HG02852 (cell line): ENCODE results near the gene POR.

ENCODE experiments used
- ATAC-seq: cut with Tn5 transposase; IDR thresholded peaks from one replicate; pipeline ENCODE4 v1.9.1; 2021; ENCODE audit warnings: mild to moderate bottlenecking, moderate library complexity; ENCODE audit not compliant: unreplicated experiment

The POR gene

DNA sequence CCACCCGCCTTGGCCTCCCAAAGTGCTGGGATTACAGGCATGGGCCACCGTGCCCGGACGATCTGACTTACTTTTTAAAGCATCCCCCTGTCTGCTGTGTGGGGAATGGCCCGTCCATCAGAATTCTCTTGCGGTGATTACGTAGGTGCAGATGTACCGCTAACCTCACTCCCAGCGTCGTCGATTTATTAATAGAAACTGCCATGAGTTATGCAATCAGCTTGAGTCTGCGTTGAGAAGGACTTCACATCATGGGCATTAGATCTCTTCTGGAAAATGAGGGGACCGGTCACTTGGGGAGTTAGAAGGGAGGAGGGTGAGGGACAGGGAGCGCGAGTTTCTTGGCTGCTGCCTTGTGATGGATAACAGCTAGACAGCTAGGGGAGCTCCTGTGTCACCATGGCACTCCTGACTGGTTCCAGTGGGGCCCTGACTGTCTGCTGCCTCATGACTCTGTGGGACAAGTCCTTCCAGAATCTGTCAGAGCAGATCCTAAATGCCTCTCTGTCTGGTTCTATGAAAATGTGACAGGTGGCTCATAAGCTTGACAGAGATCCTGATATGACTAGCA lies 35.2 kb downstream of the POR start:
- no peak for ATAC-seq

DNA sequence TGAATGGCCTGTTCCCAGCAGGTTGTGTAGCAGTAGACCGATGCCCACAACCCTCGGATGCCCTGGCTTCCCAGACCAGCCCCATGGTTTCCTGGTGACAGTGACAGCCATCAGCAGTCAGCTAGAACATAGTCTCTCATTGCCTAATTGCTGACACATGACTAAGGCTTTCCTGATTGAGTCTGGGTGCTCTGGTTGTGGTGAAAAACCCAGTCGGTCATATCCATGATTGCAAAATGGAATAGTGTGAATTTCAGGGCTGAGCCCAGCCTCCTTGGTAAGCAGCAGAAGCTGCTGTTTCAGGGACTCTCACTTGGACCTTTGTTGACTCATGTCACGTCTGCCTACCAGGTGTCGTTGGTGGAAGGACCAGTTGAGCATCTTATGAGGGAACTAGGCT lies 36.6 kb downstream of the POR start:
- ATAC-seq = no peak

DNA sequence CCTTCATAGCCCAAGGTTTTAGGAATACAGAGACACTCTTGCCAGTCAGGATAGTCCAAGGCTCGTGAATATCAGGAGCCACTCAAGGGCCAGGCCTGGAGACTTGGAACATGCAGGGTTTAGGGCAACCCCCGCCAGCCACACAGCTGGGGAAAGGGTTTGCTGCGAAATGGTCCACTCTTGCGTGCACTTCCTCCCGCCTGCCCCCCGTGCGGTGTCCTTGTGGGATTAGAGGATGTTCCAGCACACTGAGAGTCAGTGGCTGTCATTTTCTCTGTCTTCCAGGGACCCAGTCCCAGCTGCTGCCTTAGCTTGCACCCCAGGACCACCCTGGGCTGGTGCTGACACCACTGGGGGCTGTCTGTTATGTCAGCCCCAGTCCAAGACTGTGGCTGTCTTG lies 38.5 kb downstream of the POR start:
- ATAC-seq = no peak

DNA sequence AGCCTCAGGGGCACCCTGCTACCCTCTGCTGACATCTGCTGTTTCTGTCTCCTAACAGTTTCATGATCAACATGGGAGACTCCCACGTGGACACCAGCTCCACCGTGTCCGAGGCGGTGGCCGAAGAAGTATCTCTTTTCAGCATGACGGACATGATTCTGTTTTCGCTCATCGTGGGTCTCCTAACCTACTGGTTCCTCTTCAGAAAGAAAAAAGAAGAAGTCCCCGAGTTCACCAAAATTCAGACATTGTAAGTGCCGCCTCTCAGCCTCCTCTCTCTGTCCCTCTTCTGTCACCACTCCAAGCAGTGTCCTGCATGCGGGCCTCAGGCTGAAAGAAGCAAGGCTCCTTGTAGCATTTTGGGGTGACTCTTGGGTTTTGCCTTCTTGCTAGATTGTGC lies 39.0 kb downstream of the POR start:
- ATAC-seq = no peak

DNA sequence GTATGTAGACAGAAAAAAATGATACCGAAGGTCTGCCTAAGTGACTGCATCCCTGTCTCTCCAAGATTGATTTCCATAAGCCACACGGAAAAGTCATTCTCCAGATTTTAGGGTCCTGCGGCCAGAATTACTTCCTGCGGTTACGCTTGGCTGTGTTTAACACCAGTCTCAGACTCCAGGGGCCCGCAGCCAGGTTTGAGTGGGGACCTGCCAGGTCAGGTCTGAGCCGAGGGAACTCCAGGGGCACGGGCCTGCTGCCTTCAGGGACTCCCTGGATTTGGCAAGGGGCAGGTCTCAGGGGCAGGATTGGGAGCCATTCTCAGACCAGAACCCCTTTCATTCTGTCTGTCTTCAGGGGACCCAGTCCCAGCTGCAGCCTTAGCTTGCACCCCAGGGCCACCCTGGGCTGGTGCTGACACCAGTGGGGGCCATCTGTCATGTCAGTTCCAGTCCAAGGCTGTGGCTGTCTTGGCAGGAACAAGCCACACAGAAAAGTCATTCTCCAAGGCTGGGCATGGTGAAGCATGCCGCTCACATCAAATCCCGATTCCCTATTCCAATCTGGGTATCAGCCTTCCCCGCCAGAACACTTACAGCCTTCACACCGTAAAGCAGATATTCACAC lies 40.5 kb downstream of the POR start:
- no peak for ATAC-seq

DNA sequence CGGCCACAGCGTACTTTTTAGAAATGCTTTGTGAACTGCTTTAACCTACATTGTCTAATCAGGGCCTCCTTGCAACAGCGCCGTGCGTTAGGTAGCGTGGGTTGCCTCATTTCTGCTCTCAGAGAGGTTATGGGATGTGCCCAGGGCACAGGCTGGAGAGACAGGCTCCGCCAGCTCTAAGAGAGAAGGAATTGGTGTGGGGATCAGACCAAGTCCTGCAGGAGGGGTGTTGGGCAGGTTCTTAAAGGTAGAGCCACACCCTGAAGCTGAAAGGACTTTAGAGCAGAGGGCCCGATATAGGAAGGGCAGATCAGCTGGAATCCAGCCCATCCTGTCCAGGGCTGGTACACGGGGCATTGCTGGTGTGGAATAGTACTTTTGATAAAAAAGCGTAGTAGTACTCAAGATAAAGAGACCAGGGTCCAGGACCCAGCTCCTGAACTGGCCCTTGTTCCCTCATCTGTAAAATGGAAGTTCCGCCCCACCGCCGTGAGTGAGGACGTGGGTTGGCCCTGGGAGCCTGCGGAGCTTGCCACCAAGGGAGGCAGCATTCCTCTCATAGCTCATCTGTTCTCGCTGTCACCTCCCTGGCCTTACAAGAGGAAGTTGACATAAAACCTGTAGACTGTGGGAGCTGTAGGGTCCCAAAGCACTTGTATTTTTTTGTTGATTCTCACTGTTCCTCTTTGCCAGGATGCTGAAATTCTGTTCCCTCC lies 42.2 kb downstream of the POR start:
- no peak for ATAC-seq

DNA sequence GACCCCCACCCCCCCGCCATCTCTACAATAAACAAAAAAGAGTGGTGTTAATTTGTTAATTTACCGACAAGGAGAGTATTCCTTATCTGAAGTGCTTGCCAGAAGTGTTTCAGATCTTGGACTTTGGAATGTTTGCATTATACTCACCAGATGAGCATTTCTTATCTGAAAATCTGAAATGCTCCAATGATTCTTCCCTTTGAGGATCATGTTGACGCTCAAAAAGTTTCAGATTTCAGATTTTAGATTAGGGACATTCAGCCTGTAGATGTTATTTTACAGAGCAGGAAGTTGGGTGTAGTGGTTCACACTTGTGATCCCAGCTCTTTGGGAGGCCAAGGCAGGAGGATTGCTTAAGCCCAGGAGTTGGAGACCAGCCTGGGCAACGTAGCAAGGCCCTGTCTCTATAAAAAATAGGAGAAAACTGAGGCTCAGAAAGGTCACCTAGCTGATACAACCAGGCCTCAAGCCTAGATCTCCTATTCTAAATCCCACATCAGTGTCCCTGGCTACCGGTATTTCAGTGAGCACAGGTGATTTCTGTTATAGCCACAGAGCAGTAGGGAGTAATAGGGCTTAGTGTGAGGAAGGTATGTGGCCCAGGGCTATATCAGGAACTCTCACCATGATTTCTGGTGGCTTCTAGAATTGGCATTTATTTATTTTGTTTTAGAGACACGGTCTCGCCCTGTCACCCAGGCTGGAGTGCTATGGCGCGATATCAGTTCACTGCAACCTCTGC lies 44.0 kb downstream of the POR start:
- ATAC-seq = no peak

DNA sequence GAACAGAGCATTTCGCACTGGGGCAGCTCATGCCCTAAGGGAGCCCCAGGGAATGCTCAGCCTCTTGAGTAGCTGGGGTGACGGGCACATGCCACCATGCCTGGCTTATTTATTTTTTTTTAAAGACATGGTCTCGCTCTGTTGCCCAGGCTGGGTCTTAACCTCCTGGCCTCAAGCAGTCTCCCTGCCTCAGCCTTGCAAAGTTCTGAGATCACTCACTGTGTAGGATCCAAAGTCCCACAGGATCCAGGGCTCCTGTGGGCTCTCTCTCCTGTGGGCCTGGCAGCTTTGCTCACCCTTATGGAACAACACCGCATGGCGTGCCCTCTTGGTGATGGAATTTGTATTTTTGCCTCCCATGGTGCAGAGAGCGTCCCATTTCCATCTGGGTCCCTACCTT lies 45.4 kb downstream of the POR start:
- ATAC-seq = no peak

DNA sequence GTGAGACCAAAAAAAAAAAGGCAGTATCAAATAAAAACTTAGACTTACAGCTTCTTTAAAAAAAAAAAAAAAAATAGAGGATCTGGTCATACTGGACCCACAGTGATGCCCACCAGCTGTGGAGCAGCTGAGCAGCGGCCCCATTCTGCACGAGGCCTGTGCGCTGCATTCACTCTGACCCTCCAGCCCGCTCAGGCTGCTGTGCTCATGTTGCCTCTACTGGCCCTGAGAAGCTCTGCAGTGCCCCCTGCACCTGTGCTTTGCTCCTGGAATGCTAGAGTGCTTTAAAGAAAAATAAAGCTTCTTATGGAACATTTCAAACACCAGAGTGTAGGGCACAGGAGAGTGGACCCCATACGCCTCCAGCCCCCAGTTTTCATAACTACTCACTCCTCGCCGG lies 46.3 kb downstream of the POR start:
- no peak for ATAC-seq

DNA sequence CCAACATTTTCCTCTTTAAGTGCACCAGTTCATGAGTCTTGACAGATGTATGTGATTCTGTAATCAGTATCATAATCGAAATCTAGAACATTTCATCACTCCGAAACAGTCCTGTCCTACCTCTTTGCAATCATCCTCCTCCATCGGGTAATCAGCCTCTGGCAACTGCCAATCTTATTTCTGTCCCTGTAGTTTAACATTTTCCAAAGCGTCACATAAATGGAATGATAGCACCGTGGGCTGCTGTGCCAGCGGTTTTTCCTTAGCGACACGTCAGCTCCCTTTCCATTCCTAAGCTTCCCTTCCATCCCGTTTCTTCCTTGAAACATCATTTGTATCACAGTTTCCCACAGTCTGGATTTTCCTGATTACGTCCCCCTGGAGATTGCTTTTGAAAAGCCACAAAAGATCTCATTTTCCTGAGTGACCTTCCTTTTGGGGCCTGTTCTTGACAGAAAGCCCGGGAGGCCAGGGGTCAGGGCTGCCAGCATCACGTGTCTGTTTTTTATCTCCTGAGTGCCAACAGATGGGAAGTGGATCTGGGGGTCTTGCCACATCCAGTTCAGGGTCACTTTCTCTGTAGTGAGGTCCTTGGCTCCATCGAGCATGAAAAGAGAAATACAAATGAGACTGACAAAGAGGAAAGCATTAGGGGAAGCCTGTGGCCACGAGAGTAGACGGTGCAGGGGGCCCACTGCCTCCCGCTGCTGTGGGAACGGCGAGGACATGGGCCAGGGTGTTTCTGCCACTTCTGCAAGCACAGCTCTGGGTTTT lies 47.8 kb downstream of the POR start:
- no peak for ATAC-seq

DNA sequence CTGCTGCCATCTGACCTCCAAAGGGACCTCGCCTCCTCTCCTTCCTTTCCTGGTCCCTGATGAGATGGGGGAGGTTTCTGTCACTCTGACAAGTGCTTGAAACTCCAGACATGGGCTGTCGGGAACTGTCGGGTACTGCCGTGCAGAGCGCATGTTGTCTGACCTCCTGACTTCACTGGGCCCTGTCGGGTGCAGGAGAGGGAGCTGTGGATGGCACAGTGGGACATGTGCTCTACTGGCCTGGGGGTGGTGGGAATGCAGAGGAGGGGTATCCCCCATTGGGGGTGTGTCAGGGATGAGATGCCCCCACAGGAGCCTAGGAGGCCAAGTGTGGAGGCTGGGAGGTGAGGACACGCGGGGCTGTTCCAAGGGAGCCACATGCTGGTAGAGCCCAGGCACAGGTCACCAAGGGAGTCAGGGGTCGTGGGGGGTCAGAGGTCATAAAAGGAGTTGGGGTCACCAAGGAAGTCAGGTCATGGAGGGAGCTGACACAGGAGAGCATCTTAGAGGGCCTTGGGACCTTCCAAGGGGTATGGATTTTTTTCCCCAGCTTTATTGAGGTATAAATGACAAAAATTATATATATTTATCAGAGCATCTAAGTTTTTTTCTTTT lies 48.5 kb downstream of the POR start:
- ATAC-seq = no peak

DNA sequence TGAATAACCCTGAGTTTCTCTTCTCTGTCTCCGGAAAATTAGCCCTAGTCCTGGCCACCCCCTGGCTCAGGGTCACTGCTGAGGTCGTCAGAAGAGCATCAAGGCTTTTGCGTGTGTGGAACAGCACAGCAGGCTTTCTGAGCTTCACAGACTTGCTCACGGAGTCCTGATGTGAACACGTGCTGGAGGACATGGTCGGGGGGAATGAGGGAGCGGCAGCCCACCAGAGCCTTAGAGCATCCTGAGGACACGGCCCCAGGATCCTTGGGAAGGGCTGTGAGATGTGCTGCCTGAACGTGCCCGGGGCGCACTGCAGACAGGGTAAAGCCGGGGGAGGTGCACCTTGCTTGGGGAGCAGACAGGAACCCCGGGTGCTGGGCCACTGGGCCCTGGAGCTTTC lies 50.7 kb downstream of the POR start:
- ATAC-seq = no peak

DNA sequence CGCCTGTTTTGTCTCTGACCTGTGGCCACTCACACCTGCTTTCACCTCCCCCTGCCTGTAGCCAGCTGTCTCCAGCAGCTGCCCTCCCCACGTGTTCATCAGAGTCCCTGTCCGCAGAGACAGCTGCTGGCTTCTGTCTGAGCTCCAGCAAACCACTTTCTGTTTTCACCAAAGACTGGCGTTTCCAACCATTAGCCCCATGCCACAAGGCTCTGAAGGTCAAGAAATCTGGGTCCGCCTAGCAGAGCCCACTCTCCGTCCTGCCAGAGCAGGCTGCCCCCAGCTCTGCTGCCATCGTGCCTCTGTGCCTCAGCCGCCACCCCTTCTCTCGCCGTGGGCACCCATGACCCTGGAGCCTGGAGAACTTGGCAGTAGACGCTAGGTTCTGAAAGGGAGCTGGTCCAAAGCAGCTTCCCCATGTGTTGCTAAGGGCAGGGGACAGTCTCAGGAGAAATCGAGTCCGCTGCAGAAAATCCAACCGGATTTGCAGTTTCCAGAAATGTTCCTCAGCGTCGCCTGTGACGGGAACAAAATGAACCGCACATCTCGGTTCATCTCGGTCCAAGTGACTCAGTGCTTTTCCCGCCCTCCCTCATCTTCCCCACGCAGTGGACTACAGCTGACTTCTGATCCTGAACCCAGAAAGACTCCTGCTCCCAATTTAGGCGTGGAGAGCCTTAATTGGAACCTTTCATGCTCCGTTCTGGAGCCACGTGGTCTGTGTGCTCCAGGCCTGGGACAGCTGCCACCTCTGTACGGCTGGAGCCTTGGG lies 51.4 kb downstream of the POR start:
- no peak for ATAC-seq

DNA sequence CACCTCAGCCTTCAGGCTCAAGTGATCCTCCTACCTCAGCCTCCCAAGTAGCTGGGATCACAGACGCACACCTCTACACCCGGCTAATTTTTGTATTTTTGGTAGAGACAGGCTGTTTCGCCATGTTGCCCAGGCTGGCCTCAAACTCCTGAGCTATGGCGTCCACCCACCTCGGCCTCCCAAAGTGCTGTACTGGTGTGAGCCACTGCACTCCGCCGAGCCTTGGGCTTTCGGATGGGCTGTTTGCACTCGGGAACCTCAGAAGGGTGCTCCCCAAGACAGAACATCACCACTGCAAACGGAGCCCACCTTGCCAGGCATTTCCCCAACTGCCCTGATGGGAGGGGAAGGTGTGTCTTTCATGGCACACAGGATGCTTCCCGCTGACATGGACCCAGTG lies 52.1 kb downstream of the POR start:
- no peak for ATAC-seq

DNA sequence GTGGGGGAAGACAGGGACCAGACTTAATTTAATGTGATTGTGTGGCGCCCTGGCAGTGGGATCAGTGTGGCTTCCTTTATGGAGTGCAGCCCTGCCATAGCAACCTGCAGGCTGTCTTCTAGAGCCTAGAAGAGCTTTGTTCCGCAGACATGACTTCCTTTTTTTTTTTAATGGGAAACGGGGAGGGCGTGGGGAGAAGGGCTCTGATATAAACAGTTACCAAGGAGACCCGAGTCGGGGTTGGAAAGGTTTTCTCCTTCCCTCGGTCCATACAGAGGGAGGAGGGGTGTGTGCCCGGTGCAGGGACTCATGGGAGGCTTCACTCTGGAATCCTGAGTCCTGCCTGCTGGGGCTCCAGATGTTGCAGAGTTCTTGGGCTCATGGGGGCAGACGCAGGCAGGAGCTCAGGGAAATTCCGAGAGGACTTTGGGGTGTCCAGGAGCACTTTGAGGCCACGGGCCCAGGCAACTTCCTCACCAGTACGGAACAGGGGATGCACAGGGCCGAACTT lies 52.6 kb downstream of the POR start:
- ATAC-seq = no peak

DNA sequence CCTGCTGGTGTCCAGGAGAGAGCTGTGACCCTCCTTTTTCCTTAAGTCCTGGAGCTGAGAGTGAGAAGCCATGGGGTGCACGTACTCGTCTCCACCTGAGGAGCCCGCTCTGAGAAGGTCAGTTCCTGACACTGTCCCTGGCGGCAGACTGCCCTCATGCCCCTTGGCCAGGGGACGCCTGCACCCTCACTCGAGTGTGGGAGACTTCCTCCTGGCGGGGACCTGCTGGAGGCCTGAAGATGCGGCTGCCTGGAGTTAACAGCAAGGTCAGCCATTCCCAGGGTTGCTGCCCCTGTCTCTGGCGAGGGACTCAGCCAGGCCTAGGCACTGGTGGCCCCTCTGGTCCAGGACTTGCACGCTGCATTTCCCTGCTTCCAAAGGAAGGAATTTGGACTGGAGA lies 53.1 kb downstream of the POR start:
- no peak for ATAC-seq

DNA sequence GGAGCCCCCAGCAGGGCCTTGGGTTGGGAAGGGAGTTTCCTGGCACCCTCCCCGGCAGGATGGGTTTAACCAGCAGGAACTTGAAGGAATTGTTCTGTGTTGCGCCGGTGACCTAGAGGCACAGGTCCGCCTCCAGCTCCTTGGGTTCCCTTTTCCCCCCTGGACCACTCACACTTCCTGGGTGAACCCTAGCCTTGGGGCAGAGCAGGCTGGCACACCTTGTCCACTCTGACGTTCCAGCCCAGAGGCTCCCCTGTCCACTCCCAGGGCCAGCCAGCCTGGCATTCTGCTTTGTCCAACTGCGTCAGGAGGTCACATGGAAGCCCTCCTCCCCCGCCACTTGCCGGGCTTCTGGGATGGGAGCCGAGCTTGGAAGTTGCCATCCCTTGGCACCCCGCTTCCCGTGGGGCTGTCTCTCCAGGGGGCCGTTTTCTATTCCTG lies 53.6 kb downstream of the POR start:
- no peak for ATAC-seq

DNA sequence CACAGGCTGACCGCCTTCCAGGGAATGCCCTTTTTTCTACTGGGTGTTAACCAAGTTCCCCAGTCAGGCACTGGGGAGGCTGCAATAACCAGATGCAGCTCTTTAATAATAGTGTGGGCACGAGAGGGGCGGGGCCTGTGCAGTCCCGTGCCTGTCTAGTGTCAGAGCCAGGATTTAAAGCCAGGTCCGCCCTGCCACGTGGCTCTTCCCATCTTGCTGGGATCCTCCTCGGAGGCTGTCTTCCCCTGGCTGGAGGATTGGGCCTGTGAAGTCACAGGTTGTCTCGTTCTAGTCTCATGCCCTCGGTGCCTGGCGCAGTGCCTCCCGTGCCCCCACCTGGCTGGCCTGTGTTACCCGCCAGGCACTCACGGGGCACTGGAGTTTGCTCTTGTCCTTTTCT lies 54.2 kb downstream of the POR start:
- ATAC-seq = no peak

DNA sequence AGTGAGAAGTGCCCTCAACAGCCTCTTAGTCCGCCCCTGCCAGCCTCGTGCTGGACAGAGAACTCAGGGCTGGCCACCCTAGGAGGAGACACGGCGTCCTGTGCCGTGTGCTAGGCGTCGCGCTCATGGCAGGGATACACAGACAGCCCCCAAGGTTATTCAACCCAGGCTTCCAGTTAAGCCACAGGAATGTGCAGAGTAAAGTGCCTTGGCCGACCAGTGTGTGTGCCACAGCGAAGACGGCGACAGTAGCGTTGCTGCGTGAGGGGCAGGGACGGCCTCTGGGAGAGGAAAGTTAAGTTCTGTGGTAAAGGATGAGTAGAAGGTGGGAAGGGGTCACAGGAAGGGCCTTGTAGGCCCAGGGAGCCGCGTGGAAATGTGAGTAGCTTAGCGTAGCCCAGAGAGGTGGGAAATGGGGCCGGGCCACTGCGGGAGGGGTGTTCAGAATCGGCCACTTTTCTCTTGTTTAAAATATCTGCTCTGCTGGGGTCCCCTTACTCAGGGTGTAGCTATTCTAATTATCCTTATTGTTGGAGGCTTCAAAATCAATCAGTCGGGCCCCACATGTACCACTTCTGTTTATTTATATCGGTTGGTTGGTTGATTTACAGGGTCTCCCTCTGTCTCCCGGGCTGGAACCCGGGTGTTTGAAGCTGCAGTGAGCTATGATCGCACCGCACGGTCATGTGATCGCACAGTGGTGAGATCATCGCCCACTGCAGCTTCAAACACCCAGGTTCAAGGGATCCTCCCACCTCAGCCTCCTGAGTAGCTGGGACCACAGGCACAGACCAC lies 54.9 kb downstream of the POR start:
- ATAC-seq = no peak
